Activated CD4-positive, CD25-positive, alpha-beta regulatory T cell treated with anti-CD3 and anti-CD28 coated beads, Interleukin-2, amount 50 U/mL, for 16 hours (primary cell): ENCODE data around the gene MGP.

Source experiments
- DNase-seq: peaks from one replicate; pipeline ENCODE4 v3.0.0-alpha.2; 2020; ENCODE audit warnings: low read depth, low spot score

Gene MGP

DNA sequence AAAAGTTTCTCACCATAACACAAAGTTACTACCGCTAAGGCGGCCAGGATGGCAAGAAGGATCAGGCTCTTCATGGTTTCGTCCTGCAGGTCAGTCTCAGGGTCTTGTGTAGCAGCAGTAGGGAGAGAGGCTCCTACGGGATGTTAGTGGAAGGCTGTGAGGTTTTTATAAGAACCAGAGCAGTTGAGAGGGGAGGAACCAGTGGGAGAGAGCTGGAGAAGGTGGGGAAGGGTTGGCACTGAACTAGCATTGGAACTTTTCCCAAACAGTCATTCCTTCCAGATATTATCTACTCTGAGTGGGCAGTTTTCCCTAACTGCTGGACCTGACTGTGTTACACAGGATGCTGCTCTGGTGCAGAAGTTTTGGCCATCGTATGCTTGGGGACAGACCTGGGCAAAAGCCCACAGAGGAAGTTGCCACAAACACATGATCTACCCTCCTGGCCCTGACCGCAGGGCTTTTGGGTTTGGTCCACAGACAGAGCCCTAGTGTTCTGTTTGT, at the start of gene MGP:
Gene MGP (minus strand): TSS at position 137 of the 504 bp plus-strand sequence. CDS start 63 bp downstream, at position 74.
- no peak for DNase-seq

DNA sequence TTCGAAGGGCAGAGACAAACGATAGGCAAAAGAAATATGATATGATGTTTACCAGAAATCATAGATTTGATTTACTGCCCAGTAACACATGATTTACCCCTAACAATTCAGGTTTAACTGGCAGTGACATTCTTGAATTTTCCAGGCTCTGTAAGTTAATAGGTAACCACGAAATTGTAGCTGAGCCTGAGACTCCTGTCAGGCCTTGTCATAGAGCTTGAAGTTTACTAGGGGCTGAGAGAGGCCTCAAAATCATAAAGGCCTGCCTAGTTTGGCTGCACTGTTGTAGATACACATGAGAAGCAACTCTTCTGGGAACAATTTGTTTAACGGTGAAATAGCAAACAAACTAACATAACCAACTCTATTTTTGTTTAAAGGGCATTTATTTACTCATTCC, 49.4 kb upstream of the MGP start:
- DNase-seq: no peak

DNA sequence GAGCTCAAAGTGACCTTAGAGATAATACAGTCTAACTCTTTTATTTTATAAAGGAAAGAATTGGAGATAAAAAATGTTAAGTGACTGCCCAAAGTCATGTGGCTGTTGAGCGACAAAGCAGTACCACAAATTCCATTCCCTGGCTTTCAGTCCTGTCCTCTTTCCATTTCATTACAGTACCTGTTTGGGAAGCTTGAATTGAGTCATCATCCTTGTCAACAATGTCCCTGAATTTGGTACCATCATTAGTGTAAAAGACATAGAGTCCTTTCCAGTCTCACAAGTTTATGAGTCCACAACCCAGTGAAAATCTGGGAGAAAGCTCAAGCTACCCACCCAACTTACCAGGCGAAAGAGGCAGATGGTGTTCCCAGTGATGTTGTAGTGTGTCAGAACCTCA, 48.9 kb upstream of the MGP start:
- DNase-seq: no peak

DNA sequence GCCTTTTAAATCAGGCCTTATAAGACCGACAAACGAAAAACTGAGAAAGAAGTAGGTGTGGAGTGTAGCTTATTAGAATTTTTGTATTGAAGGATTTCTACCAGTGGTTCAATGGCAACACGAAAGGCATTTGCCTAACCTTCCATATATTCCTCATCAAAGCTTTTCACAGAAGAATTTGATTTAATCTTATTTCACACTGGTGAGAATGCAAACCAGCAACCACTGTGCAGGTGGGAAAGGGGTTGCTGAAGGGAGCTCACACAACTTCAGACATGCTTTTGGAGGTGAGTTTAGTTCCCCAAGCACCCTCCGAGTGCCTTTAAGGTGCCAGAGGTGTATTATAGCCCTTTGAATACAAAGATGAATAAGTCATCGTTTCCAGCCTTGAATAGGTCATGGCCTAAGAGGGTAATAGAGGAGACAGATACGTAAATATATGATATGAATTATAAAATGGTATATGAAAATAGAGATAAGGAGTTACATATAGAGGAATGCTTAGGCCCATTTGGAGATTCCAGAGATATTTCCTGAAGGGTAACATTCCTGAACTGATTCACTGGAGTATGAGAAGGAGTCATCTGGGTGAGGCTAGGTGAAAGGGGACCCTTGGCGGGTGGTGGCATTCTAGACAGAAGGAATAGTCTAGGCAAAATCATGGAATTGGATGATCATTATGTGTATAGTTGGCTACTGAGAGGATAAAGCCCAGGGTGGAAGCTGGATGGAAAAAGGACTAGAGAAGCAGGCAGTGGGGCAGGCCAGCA, 46.3 kb upstream of the MGP start:
- no peak for DNase-seq

DNA sequence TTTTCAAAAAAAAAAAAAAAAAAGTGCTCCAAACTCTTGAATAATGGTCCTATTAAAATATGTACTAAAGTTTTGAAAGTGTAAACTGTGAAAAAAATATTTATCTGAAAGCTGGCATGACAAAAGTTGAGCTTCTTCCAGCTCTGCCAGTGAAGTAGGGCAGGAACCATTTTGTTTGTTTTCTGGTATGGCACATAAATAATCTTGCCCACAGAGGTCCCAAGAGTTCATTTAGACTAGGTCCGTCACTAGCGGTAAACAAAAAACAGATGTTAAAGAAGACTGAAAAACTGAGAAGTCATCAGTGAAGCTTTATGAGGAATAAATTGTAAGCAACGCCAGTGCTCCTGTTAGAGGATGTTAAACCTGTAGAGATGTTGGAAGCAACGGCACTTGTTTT, 45.7 kb upstream of the MGP start:
- no peak for DNase-seq

DNA sequence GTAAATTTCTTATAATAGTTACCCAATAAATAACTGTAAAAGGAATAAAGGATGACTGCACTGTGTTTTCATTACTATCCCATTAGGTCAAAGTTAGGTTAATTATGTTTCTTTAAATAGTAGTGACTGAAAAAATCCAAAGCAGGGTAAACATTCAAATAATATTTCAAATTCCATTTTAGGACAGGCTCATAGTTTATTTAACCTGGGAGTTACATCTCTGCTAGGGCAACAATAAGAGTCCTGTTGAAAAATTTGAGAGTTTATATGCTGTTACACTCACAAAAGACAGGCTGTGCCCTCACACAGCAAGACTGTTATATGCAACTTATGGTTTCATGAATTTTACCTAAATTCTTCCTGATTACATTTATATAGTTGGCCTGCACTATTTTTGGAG, 44.6 kb upstream of the MGP start:
- DNase-seq: no peak

DNA sequence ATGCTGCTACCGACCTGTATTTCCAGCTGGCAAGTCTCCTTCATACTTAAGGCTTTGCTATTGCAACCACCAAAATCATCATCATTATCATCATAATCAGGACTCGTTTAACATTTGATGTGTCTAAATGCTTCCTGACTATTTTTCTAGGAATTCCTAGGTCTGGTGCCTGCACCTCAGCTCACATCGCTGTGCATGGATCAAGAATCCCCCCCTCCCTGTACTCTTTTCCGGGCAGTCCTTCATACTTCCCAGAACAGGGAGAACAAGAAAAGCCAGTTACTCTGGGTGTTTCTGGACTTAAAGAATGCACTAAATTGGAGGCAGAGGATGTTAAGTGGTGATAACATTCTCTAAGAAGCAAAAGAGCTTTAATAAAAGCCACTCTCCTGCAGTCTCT, 43.3 kb upstream of the MGP start:
- no peak for DNase-seq

DNA sequence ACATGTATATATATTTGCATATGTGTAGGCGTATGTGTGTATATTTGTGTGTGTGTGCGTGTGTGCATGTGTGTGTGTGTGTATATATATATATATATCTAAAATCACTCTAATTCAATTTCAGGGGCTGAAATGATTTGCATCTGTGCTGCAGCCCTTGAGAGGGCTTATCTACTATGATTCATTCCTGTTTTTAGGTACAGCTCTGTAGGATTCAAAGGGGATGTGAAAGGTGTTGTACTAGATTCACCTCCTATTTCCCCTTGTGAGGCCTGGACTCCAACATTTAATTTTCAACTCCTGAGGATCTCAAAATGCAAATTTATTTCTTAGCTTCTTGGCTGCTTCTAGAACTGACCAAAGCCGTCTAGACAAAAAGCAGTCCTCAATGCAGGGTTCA, 41.6 kb upstream of the MGP start:
- DNase-seq: no peak

DNA sequence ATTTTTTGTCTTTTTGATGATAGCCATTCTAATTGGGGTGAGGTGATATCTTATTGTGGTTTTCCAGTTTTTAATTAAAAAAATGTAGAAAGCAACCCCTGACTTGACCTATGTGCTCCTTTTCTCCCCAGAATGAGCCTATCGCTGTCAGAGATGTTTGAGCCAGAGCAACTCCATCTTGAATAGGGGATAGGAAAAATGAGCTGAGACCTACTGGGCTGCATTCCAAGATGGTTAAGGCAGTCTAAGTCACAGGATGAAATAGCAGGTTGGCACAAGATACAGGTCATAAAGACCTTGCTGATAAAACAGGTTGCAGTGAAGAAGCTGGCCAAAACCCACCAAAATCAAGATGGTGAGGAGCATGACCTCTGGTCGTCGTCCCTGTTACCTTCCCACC, 38.9 kb upstream of the MGP start:
- no peak for DNase-seq

DNA sequence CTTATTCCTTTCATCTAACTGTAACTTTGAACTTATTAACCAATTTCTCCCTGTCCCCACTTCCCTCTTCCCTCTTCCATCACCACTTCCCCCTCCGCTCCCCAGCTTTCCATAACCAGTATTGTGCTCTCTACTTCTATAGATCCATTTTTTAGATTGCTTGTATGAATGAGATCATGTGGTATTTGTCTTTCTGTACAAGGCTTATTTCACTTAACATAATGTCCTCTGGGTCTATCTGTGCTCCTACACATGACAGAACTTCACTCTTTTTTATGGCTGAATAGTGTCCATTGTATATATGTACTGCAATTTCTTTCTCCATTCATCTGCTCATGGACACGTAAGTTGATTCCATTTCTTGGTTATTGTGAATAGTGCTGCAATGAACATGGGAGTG, 38.3 kb upstream of the MGP start:
- DNase-seq: no peak

DNA sequence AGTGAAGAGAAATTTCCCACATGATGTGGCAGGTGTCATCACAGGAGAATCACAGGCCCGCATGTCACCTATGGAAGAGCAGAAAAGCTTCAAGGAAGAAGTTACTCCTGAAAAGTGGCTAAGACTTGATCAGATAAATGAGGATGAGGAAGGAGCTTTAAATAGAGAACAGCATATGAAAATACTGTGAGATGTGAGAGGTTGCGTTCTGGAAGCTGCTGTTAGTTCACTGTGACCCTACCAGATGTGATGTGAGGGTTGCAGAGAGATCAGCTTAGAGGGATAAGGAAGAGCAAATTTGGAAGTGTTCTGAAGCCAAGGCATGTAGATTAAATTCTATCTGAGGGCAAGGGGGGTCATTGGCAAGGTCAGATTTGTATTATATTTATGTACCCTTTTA, 35.6 kb upstream of the MGP start:
- DNase-seq: no peak

DNA sequence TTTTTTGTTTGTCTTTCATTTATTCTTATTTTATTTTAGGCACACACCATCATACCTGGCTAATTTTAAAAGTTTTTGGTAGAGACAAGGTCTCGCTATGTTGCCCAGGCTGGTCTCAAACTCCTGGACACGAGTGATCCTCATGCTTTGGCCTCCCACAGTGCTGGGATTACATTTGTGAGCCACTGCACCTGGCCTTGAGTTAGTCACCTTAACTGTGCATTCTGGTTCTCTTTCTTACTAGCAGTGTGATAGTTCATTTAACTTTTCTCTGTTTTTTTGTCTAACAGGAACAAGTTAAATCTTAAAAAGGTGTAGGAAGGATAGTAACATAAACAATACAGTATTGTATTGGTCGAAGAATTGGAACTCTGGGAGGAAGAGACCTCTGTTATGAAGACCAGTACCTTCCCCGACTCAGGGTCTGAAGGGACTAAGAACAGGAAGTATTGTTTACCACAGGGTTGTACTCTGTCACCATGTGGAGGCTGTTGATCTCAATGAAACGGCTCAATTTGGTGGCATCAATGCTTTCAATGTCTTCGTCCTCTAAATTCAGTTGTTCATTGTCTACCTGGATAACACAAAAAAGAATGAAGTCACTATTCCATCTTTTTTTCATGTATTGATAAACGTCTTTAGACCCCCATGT, 34.9 kb upstream of the MGP start:
- no peak for DNase-seq

DNA sequence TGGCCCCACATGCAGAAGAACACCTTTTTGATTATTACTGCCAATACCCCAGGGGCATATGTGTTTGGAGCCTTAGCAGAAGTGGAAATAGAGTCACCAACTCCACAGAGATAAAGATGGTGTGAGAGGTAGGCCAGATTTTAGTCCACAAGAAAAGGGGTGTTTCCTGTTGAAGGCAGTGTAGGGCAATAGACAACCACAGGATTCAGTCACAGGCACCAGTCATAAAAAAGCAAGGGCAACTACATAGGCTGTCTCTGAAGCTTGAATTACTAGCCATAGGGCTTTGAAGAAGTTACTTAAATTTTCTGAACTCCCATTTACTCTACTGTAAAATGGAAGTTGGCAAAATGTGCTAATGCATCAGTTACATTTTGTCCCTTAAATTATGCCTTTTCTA, 33.8 kb upstream of the MGP start:
- no peak for DNase-seq

DNA sequence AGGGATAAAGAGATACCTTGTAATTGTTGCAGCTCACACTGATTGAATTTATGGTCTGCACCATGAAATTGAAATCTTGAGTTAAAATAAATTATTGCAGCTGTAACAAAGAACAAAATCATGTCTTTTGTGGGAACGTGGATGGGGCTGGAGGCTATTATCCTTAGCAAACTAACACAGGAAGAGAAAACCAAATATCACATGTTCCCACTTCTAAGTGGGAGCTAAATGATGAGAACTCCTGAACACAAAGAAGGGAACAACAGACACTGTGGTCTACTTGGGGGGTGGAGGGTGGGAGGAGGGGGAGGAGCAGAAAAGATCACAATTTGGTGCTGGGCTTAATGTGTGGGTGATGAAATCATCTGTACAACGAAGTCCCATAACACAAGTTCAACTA, 30.1 kb upstream of the MGP start:
- DNase-seq: no peak

DNA sequence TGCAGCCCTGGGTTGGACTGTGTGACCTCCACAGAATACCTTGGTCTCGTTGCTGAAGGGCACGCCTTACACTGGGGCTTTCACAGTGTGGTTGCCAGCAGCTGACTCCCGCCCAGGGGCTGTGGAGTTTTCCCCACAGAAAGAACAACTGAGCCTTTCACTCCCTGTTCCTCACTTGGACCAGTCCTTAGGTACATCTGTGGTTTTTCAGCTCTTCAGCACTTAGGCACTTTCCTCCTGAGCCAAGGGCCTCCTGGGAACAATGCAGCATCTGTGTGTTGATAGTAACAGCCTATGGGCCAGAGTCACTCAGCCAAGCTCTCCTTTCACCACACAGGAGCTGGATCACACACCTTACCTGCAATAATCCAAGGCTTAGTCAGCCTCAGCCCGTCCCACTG, 27.7 kb upstream of the MGP start:
- DNase-seq: no peak

DNA sequence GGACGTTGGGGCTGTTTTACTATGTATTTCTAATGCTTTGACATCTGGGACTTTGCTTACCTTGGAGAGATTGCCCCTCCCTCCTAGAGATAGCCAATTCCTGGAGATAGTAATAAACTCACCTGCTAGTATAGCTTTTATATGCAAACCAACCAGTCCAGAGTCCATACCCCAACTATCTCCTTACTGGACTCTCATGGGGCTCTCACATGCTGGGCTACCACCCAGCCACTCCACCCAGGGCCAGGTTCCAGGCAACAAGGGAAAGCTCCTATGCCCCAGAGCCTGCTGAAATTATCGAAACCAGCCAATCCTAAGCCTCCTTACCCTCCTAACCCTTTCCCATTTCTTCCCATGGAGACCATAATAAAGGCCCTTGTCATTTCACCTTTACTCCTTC, 25.5 kb upstream of the MGP start:
- DNase-seq: no peak

DNA sequence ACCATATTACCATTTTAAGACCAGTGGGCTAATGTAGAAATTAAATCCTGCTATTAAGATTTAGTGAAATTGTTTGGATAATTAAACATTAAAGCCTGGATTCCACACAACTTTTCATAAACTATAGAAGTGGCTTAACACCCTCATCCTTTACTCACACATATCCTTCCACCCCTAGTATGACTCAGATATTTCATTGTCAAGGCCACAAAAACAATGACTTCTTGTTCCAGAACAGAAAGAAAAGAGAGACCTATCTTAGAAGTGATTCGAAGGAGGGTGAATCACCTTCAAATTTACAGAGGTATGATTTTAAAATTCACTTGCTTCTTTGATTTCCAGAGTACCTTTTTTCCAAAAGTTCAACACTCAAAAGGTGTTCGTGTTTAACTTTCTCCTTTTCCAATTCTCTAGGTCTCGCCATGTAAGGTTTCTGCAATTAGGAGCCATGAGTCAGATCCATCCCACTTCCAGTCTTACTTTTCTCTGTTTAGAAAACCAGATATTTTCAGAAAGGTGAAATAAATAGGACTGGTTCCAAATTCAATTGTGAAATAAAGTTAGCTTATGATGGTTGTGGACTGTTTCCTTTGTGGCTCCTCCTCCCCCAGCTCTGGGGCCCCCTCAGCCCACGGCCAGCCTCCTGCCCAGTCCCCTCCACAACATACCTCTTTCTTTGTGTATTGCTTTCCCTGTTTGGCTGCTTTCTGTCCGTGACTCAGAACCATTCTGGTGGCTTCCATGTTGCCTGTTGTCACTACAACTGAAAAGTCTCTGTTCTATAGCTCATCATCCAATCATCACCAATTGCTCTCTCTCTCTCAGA, 24.6 kb upstream of the MGP start:
- no peak for DNase-seq

DNA sequence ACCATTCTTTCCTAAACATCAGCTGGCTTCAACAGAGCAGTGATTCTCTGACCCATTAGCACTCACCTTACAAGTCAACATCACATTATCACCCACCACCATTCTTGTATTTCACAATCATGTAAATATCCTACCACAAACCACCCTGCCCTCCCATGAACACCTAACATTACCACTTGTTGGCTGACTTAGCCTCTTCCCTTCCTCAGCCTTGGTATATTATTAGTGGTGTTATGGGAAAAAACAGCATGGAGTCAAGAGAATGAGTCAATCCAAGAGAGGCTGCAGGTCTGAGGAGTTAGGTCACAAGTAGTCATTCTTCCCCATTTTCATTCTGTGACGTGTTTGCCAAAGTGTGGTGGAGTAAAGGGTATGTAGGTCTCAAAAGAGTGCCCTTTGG, 22.3 kb upstream of the MGP start:
- no peak for DNase-seq

DNA sequence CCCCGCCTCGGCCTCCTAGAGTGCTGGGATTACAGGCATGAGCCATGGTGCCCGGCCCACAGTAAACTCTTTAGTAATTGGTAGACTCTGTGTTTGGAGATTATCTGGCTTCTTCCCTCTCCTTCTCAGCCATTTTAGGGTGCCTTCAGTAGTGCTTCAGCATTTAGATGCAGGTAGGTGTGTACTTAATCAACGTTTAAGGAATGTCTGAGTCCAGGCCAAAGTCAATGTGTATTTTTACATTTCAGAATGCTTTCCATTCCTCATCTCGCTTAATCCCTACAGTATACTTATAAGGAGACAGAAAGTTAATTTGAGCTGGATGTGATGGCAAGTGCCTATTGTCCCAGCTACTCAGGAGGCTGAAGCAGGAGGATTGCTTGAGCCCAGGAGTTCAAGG, 20.5 kb upstream of the MGP start:
- no peak for DNase-seq

DNA sequence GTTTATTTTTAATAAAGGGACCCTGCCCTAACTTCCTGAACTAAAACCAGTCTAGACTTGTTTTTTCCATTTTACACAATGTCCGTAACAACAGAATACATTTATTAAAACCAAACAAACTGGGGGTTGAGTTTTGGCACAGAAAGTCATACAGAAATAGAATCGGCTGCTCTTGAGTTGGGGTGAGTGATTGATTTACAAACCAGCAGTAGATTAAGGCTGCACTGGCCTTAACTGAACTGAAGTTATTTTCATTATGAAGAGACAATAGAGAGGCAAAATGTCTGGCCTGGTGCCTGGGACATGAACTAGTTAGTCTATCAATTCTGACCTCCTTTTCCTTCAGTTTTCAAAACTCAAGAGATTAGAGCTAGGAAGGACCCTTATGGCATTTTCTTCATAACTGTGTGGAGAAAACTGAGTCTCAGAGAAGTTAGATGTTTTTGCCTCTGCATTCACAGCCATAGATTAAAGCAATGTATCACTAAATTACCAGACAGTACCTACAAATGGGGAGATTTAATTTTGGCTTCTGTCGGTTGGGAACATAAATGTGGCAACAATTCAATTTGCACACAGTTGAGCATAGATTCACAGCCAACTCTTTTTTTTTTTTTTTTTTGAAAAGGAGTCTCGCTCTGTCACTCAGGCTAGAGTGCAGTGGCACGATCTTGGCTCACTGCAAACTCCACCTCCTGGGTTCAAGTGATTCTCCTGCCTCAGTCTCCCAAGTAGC, 19.8 kb upstream of the MGP start:
- DNase-seq: no peak

DNA sequence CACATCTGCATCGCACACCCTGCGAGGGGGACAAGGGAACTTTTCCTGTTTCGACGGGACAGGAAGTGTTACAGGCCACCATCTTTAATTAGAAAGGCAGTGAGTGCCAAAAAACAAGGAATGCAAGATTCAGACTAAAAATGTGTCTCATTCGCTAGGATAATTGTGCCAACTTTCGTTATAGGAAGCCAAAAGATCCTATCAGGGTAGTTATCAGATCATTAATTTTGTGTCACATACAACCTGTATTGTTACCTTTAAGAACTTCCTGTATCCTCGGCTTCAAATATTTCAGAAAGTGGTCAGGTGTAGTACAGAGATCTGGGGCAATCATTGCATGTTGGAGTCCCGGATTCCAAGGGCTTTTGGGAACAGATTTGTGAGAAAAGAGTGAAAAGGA, 19.2 kb upstream of the MGP start:
- no peak for DNase-seq
